ENCODE data around the gene ZCWPW1. TPM values are rescaled to one million over a fixed set of nuclear protein-coding genes. Genes with fewer than 3 reads are reported as not detected.

Gene ZCWPW1
- total RNA-seq, 1 experiment from 2014 or later, result 3.4 TPM

DNA sequence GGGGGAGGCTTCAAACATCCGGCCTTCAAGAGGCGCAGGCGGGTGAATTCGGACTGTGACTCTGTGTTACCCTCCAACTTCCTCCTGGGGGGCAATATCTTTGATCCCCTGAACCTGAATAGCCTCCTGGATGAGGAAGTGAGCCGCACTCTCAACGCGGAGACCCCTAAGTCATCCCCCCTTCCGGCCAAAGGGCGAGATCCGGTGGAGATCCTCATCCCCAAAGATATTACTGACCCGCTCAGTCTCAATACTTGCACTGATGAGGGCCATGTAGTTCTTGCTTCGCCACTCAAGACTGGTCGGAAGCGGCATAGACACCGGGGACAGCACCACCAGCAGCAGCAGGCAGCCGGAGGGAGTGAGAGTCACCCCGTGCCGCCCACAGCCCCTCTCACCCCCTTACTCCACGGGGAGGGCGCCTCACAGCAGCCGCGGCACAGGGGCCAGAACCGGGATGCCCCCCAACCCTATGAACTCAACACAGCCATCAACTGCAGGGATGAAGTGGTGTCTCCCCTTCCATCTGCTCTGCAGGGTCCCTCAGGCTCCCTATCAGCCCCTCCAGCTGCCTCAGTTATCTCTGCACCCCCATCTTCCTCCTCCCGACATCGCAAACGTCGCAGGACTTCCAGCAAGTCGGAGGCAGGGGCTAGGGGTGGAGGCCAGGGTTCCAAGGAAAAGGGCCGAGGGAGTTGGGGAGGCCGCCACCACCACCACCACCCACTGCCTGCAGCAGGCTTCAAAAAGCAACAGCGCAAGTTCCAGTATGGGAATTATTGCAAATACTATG lies 2.2 kb upstream of the ZCWPW1 start:
- H3K4me1 ChIP-seq, result 0 out of 2 replicates have a peak, but pooled peaks cover 10% of the 10 kb centered on the region
- CTCF ChIA-PET, result interaction anchor here (1.1 to 1.8 kb wide), 2 partner anchors 20 to 421 kb away, joined by 3 to 6 read pairs; partner anchors contain the start of gene SLC12A9
- no peak for DNase-seq

DNA sequence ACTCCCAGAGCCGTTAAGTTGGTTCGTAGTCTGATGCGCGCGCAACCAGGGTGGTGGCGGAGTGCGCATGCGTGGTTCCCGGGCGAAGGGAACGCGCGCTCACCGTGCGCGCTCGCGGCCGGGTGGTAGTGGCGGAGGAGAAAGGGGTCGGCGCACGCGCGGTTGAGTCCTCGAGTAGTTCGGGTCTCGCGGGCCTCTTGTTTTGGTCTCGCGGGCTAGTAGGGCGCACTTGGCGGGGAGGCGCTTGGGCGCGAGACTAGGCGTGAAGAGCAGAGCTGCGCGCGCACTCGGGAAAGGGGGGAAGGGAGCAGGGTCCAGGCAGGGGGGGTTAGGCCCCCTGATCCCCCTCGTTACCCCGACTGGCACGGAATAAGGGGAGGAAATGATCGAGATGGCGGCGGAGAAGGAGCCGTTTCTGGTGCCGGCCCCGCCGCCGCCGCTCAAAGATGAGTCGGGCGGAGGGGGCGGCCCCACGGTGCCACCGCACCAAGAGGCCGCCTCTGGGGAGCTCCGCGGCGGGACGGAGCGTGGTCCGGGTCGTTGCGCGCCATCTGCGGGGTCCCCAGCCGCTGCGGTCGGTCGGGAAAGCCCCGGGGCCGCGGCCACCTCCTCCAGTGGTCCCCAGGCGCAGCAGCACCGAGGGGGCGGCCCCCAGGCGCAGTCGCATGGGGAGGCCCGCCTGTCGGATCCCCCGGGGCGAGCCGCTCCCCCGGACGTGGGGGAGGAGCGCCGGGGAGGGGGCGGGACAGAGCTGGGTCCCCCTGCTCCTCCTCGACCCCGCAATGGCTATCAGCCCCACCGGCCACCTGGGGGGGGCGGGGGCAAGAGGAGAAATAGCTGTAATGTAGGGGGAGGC lies 1.4 kb upstream of the ZCWPW1 start, which contains the start of gene MEPCE:
Gene MEPCE (plus strand): TSS at position 195 of the 856 bp plus-strand sequence. CDS start 188 bp downstream, at position 383.
- Mint-ChIP-seq H3K9me3 (ENCODE audit: unreplicated experiment) (no peaks in the 10 kb centered on the region), H3K27ac (ENCODE audit: unreplicated experiment) (peak within 1 kb of the TSS; percentile 99), H3K4me3 (ENCODE audit: unreplicated experiment) (peak within 1 kb of the TSS; percentile 89), H3K36me3 (ENCODE audit: insufficient read depth, unreplicated experiment) (peaks cover 61% of the 10 kb centered on the region), H3K4me1 (ENCODE audit: low read depth, unreplicated experiment) (peaks cover 18% of the 10 kb centered on the region), H3K27me3 (ENCODE audit: insufficient read depth, unreplicated experiment) (peaks cover 4% of the 10 kb centered on the region)
- intact Hi-C loops (cut with micrococcal nuclease; ENCODE audit: unreplicated experiment), result loop anchor here (2.0 kb wide), 1 partner anchor 109 kb away; the partner anchor contains the start of gene AGFG2
- Histone ChIP-seq H3K9me3 (no peaks in the 10 kb centered on the region), H3K4me3 (ENCODE audit: low read depth, low read length) (peak within 1 kb of the TSS; percentile 88), H3K36me3 (ENCODE audit: control insufficient read depth, insufficient read depth, low read length) (no peaks in the 10 kb centered on the region; the same call in 1 of the 2 replicates), H3K4me1 (0 out of 2 replicates have a peak, but pooled peaks cover 10% of the 10 kb centered on the region), H3K27me3 (replicated peaks; ENCODE audit: control insufficient read depth, insufficient read depth, low read length) (no peaks in the 10 kb centered on the region)
- peak; percentile 97 to 98 for DNase-seq
- CTCF ChIA-PET, result interaction anchor here (1.1 to 1.9 kb wide), 5 partner anchors 21 to 422 kb away, joined by 3 to 7 read pairs (median 6); partner anchors contain the start of genes AP4M1 and SLC12A9
- TF ChIP-seq, protein P1, sequence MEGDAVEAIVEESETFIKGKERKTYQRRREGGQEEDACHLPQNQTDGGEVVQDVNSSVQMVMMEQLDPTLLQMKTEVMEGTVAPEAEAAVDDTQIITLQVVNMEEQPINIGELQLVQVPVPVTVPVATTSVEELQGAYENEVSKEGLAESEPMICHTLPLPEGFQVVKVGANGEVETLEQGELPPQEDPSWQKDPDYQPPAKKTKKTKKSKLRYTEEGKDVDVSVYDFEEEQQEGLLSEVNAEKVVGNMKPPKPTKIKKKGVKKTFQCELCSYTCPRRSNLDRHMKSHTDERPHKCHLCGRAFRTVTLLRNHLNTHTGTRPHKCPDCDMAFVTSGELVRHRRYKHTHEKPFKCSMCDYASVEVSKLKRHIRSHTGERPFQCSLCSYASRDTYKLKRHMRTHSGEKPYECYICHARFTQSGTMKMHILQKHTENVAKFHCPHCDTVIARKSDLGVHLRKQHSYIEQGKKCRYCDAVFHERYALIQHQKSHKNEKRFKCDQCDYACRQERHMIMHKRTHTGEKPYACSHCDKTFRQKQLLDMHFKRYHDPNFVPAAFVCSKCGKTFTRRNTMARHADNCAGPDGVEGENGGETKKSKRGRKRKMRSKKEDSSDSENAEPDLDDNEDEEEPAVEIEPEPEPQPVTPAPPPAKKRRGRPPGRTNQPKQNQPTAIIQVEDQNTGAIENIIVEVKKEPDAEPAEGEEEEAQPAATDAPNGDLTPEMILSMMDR (IDR thresholded peaks at IDR 0.05; ENCODE audit: insufficient read depth in 1 of 2, low read depth in 1 of 2, low read length in 1 of 2, severe bottlenecking in 1 of 2, unreplicated experiment in 1 of 2), result no peak
- POLR2A ChIA-PET, result interaction anchor here (0.6 to 2.3 kb wide), 9 partner anchors 15 to 460 kb away, joined by 3 to 24 read pairs (median 5); partner anchors contain the start of genes AGFG2, FBXO24, LRCH4 and MOSPD3
- BruUV-seq (replicated peaks), result TSS peak; percentile 58

More for the DNA sequence above, 2.2 kb upstream of the ZCWPW1 start:
- intact Hi-C loops (cut with micrococcal nuclease; ENCODE audit: unreplicated experiment), result no loop called here
- no peaks in the 10 kb centered on the region for H3K9me3 Mint-ChIP-seq (ENCODE audit: unreplicated experiment)
- H3K36me3 ChIP-seq (ENCODE audit: control insufficient read depth, insufficient read depth, low read length), result no peaks in the 10 kb centered on the region; the same call in 1 of the 2 replicates
- H3K4me3 ChIP-seq (ENCODE audit: low read depth, low read length), result peak overlapping the region; percentile 88
- peaks cover 69% of the 10 kb centered on the region for H3K36me3 Mint-ChIP-seq (ENCODE audit: insufficient read depth, unreplicated experiment)
- no TSS peak for BruUV-seq (replicated peaks)
- peaks cover 4% of the 10 kb centered on the region for H3K27me3 Mint-ChIP-seq (ENCODE audit: insufficient read depth, unreplicated experiment)
- H3K27ac Mint-ChIP-seq (ENCODE audit: unreplicated experiment), result no peak overlapping the region
- H3K27me3 ChIP-seq (replicated peaks; ENCODE audit: control insufficient read depth, insufficient read depth, low read length), result no peaks in the 10 kb centered on the region
- H3K4me3 Mint-ChIP-seq (ENCODE audit: unreplicated experiment), result peak overlapping the region; percentile 89
- peaks cover 23% of the 10 kb centered on the region for H3K4me1 Mint-ChIP-seq (ENCODE audit: low read depth, unreplicated experiment)
- TF ChIP-seq, protein P1 (IDR thresholded peaks at IDR 0.05; ENCODE audit: insufficient read depth in 1 of 2, low read depth in 1 of 2, low read length in 1 of 2, severe bottlenecking in 1 of 2, unreplicated experiment in 1 of 2), result no peak
- H3K9me3 ChIP-seq, result no peaks in the 10 kb centered on the region
- POLR2A ChIA-PET, result interaction anchor here (0.6 to 2.3 kb wide), 3 partner anchors 155 to 460 kb away, joined by 3 to 24 read pairs (median 3); partner anchors contain the start of genes FBXO24 and LRCH4
